ENCODE results near the gene ZNF469. TPM values are rescaled to one million over a fixed set of nuclear protein-coding genes. Genes with fewer than 3 reads are reported as not detected.

The ZNF469 gene
- total and polyA plus RNA-seq, 9 of the 15 experiments (the other 6 are each of a cell fraction or from before 2014, with no cell fraction given), result 0.01 to 0.04 TPM; not detected in 7

GRCh38 chr16:88354229-88355092, 28.3 kb upstream of the ZNF469 start:
- Histone ChIP-seq H3K27ac (ENCODE audit: extremely low read depth, low read depth, low read length) (no peak overlapping the region), H3K9ac (ENCODE audit: insufficient read depth in 1 of 2, low read depth in 2 of 2, low read length in 2 of 2) (no peak overlapping the region), H3K4me1 (replicated peaks in 1 of 2; ENCODE audit: control insufficient read depth in 2 of 2, insufficient read depth in 2 of 2, low read length in 2 of 2) (peaks cover 0 to 56% of the 10 kb centered on the region in 2 experiments; a peak in 2 of 5 replicates), H3K4me2 (ENCODE audit: insufficient read depth, low read length) (no peak overlapping the region), H3K9me1 (ENCODE audit: control insufficient read depth, insufficient read depth, low read length) (no peaks in the 10 kb centered on the region), H3K27me3 (ENCODE audit: control insufficient read depth in 2 of 2, insufficient read depth in 2 of 2, low read length in 2 of 2) (peaks cover 19 to 56% of the 10 kb centered on the region in 2 experiments), H4K20me1 (replicated peaks; ENCODE audit: control insufficient read depth, insufficient read depth, low read length) (0 out of 2 replicates have a peak, but pooled peaks cover 5% of the 10 kb centered on the region), H3K36me3 (ENCODE audit: control insufficient read depth, insufficient read depth, low read length) (no peaks in the 10 kb centered on the region), H2AFZ (ENCODE audit: low read depth, low read length) (no peak overlapping the region), H3K4me3 (no peak overlapping the region), H3K9me3 (replicated peaks; ENCODE audit: control insufficient read depth, insufficient read depth, low read depth, low read length) (no peaks in the 10 kb centered on the region), H3K79me2 (ENCODE audit: control insufficient read depth, insufficient read depth, low read length) (no peaks in the 10 kb centered on the region)
- intact Hi-C loops (cut with micrococcal nuclease), result no loop called here
- BruUV-seq (replicated peaks), result no TSS peak
- ATAC-seq (no peak; the same call in 2 of the 3 replicates), FAIRE-seq (no peak), DNase-seq (ENCODE audit: extremely low read depth in 1 of 4, low spot score in 3 of 4) (no peak)
- ChIA-PET POLR2A (interaction anchor here (0.5 to 1.6 kb wide), 7 partner anchors 13 to 548 kb away, joined by 3 to 5 read pairs (median 3); no protein-coding TSS in a partner anchor), CTCF (ENCODE audit: low intra/inter-chr PET ratio) (no interaction called here)
- 30% methylated on average over 30 of the region's 33 CpGs for WGBS (ENCODE audit: insufficient coverage, low coverage, missing lambda C conversion rate)
- in situ Hi-C loops (cut with MboI), result no loop called here
- TF ChIP-seq RREB1 (CRISPR knock-in tag; IDR thresholded peaks at IDR 0.05) (no peak), ZNF324 (CRISPR knock-in tag; IDR thresholded peaks at IDR 0.05) (no peak), FOXA1 (IDR thresholded peaks at IDR 0.05; ENCODE audit: borderline replicate concordance) (no peak), ZNF146 (CRISPR knock-in tag; IDR thresholded peaks at IDR 0.05; ENCODE audit: unreplicated experiment) (no peak), ZNF639 (CRISPR knock-in tag; conservative IDR thresholded peaks at IDR 0.05 in 1 of 2, IDR thresholded peaks at IDR 0.05 in 1 of 2) (no peak), ARHGAP35 (IDR thresholded peaks at IDR 0.05; ENCODE audit: partially characterized antibody) (no peak), BRCA1 (IDR thresholded peaks at IDR 0.05) (no peak), BRCA1 (CRISPR knock-in tag; IDR thresholded peaks at IDR 0.05) (no peak), PTTG1 (tag; IDR thresholded peaks at IDR 0.05; ENCODE audit: low read depth) (no peak), SMARCB1 (IDR thresholded peaks at IDR 0.05; ENCODE audit: insufficient read length, low read depth) (no peak), CEBPG (CRISPR knock-in tag; IDR thresholded peaks at IDR 0.05) (no peak), CEBPG (tag; conservative IDR thresholded peaks at IDR 0.05 in 1 of 2, IDR thresholded peaks at IDR 0.05 in 1 of 2) (no peak), KDM4B (IDR thresholded peaks at IDR 0.05; ENCODE audit: borderline replicate concordance in 2 of 2, low read depth in 1 of 2) (no peak), SRSF1 (IDR thresholded peaks at IDR 0.05; ENCODE audit: low read depth, low read length) (no peak), GTF2F1 (IDR thresholded peaks at IDR 0.05; ENCODE audit: low read depth, low read length) (no peak)

All from K562 (cell line).